T-helper 1 cell (primary cell): ENCODE results near the gene BOC.

Experiments used
- DNase-seq, 5 donors: peaks; one replicate each; pipeline ENCODE4 v3.0.0-alpha.2; 2012 to 2020

Gene BOC

DNA sequence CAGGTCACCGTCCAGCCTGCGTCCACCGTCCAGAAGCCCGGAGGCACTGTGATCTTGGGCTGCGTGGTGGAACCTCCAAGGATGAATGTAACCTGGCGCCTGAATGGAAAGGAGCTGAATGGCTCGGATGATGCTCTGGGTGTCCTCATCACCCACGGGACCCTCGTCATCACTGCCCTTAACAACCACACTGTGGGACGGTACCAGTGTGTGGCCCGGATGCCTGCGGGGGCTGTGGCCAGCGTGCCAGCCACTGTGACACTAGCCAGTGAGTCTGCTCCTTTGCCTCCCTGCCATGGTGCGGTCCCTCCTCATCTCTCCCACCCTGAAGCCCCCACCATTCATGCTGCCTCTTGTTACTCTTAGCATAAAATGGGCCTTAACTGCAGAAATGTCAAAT, 39.2 kb downstream of the BOC start:
- DNase-seq = no peak

GRCh38 chr3:113251817-113252216, 40.5 kb downstream of the BOC start:
- no peak for DNase-seq

GRCh38 chr3:113252553-113252952, 41.2 kb downstream of the BOC start:
- no peak for DNase-seq

DNA sequence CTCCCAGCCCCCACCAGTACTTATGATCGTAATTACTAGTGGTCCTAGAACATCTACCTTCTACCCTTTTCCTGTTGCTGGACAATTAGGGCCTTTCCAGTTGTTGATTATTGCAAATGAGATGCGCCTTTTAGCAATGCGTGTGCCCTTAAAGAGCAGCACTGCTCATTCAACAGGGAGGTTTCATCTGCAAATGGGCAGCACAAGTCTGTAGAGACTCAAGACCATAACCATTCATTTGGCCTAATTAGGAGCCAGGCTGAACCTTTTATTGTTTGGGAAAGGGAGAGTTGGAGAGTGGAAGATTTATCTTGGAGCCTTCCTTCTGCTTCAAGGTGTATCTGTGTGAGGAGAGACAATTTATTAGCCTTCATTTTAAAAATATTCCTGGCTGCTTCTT, 42.3 kb downstream of the BOC start:
- DNase-seq = no peak

- DNase-seq = no peak
Measured at GRCh38 chr3:113254171-113254947, 43.0 kb downstream of the BOC start.

- no peak for DNase-seq
Measured at GRCh38 chr3:113255100-113255853, 43.9 kb downstream of the BOC start.

GRCh38 chr3:113255854-113256615, 44.7 kb downstream of the BOC start:
- no peak for DNase-seq

GRCh38 chr3:113258361-113258760, 47.0 kb downstream of the BOC start:
- DNase-seq = no peak

GRCh38 chr3:113259196-113259595, 47.8 kb downstream of the BOC start:
- DNase-seq = no peak

- no peak for DNase-seq
Measured at GRCh38 chr3:113261063-113261625, 49.8 kb downstream of the BOC start.

- no peak for DNase-seq
Measured at GRCh38 chr3:113261626-113262303, 50.4 kb downstream of the BOC start.

- DNase-seq = no peak
Measured at GRCh38 chr3:113262304-113262665, 50.9 kb downstream of the BOC start.

DNA sequence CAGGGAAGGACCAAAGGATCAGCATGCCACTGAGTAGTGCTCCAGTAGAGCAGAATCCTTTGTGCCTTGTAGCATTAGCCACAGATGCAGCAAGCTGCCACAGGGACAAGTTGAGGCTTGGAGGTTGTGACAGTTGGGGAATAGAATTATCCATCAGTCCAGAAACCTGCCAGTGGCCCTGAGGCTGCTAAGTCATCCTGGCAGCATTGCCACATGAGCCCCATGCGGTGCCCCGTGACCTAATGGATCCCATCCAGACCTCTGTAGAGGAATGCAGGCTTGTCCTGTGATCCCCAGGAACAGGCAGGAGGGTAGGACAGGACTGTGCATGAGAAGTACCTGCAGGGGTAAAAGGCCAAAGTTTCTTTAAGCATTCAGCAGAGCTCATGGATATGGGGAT, 51.7 kb downstream of the BOC start:
- DNase-seq = no peak

DNA sequence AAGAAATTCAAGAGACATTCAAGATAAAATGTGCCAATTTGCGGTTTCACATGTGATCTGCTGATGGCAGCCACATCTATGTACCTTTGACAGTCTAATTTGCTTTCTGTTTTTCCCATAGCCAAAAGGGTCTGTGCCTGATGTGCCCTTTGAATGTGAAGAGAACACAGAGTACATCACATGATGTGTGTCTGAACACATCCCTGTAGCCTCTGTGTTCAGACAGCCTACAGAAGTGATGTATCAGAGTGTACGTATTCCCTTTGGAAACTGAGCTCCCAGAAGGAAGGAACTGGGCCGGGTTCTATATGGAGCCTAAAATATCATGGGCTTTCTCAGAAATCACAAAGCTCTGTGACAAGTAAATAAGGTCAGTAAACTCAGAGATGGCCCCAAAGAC, 52.4 kb downstream of the BOC start:
- DNase-seq = no peak

GRCh38 chr3:113264283-113265131, 53.1 kb downstream of the BOC start:
- no peak for DNase-seq

GRCh38 chr3:113265231-113265630, 53.9 kb downstream of the BOC start:
- no peak for DNase-seq

DNA sequence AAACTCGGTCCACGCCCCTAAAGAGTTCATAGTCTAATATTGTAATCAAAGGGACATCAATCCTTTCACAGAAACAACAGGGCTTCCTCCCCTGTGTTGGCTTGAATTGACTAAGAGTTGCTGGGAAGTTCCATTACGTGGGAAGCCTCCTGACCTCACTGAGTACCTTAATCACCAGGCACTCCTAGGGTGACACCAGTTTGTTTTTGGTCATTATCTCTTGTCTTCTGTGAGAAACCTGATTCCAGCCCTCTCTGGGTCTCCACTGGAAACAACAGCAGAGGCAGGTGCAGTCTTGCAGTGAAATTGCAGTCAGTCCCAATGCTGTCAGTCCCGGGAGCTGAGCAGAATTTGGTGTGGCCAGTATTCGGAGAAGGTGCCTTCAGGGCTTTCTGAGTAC, 55.4 kb downstream of the BOC start:
- DNase-seq = no peak

DNA sequence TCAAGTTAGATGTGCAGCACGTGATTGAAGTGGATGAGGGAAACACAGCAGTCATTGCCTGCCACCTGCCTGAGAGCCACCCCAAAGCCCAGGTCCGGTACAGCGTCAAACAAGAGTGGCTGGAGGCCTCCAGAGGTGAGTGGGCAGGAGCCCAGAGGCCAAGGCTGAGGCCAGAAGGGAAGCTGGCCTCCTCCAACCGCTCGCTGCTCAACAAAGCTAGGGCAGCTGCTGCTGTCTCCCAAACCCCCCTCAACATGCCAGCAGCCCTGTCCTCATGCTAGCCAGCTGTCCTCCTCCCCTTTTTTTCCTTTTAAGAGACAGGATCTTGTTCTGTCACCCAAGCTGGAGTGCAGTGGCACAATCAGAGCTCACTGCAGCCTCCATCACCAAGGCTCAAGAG, 57.0 kb downstream of the BOC start:
- DNase-seq = no peak

DNA sequence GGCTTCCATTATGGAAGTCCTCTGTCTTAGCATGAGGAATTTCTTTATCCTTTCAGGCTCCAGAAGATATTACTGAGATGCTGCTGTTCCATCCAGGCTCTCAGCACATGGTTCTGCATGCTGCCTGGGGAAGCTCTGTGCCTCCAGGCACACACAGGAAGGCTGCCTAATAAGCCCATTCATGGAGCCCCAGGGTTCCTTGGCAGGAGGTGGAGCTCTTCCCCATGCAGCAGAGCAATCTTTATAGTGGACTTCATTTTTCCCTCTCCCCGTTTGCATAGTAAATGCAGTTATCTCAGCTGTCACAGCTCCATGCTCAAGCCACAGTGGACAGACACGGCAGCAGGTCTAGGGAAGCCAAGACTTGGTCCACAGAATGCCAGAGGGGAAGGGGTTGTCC, 57.6 kb downstream of the BOC start:
- no peak for DNase-seq

DNA sequence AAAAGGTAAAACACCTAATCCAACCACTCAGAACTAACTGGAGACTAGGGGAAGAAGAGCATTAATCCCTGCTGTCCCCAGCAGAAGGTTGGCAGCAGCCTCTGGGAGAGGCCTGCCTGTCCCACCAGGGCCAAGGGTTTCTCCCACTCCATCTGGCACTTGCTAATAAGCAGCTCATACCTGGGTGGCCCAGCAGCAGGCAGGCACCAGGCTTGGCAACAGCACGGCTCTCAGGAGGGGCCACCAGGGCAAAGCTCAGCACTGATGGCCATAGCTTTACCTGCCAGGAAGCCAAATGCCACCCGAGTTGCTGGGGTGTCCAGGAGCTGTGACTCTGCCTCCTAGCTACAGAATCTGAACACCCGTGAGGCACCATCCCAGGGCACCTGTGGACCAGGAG, 58.3 kb downstream of the BOC start:
- DNase-seq = no peak

- DNase-seq = no peak
Measured at GRCh38 chr3:113270068-113270467, 58.7 kb downstream of the BOC start.

DNA sequence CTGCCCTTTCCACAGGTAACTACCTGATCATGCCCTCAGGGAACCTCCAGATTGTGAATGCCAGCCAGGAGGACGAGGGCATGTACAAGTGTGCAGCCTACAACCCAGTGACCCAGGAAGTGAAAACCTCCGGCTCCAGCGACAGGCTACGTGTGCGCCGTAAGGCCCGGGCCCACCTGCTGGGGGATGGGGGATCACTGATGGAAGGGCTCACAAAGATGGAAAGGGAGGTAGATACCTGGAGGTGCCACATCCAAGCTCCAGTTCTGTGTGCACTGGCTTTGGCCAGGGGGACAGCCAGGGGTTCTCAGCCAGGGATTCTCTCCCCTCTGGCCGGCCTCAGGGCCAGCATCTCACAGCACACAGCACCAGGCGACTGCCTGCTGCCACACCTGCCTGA, 59.4 kb downstream of the BOC start:
- DNase-seq = no peak
